ENCODE data around the gene CLPSL1.
"Not testable (repeated sequence)": the region's sequence is repeated elsewhere in the genome, so short reads cannot be mapped to it uniquely, and the experiment has no call there.

CLPSL1 gene

GRCh38 chr6:35780719-35781118, at the start of gene CLPSL1:
TSS of gene CLPSL1 (plus strand) at chr6:35781019. CDS start at chr6:35781111, 92 bp downstream.
- no peak for DNase-seq (ENCODE audit: low read depth in 2 of 2)

GRCh38 chr6:35731414-35731735, 49.4 kb upstream of the CLPSL1 start:
- DNase-seq (ENCODE audit: low read depth in 2 of 2) = peak; percentile 56 to 59

GRCh38 chr6:35731736-35732532, 48.9 kb upstream of the CLPSL1 start:
- peak; percentile 82 to 83 for DNase-seq (ENCODE audit: low read depth in 2 of 2)

GRCh38 chr6:35733633-35734032, 47.2 kb upstream of the CLPSL1 start:
- DNase-seq (ENCODE audit: low read depth in 2 of 2) = no peak

- not testable (repeated sequence) for DNase-seq (ENCODE audit: low read depth in 2 of 2)
Observed at GRCh38 chr6:35734319-35734718, 46.5 kb upstream of the CLPSL1 start.

GRCh38 chr6:35735452-35735851, 45.4 kb upstream of the CLPSL1 start:
- no peak for DNase-seq (ENCODE audit: low read depth in 2 of 2)

- DNase-seq (ENCODE audit: low read depth in 2 of 2) = no peak
Observed at GRCh38 chr6:35736253-35736894, 44.4 kb upstream of the CLPSL1 start.

GRCh38 chr6:35736982-35737412, 43.8 kb upstream of the CLPSL1 start, which contains the start of gene ARMC12:
TSS of gene ARMC12 (plus strand) at chr6:35737032. CDS start at chr6:35737109, 77 bp downstream.
- DNase-seq (ENCODE audit: low read depth in 2 of 2) = no peak

GRCh38 chr6:35737413-35738211, 43.2 kb upstream of the CLPSL1 start:
- peak; percentile 70 to 72 for DNase-seq (ENCODE audit: low read depth in 2 of 2)

- no peak for DNase-seq (ENCODE audit: low read depth in 2 of 2)
Observed at GRCh38 chr6:35739645-35740524, 40.9 kb upstream of the CLPSL1 start.

- no peak for DNase-seq (ENCODE audit: low read depth in 2 of 2)
Observed at GRCh38 chr6:35742842-35743241, 38.0 kb upstream of the CLPSL1 start.

GRCh38 chr6:35745509-35745908, 35.3 kb upstream of the CLPSL1 start:
- no peak for DNase-seq (ENCODE audit: low read depth in 2 of 2)

GRCh38 chr6:35746516-35746915, 34.3 kb upstream of the CLPSL1 start:
- DNase-seq (ENCODE audit: low read depth in 2 of 2) = no peak

- no peak for DNase-seq (ENCODE audit: low read depth in 2 of 2)
Observed at GRCh38 chr6:35747877-35748276, 32.9 kb upstream of the CLPSL1 start.

- no peak for DNase-seq (ENCODE audit: low read depth in 2 of 2)
Observed at GRCh38 chr6:35750557-35750956, 30.3 kb upstream of the CLPSL1 start.

- DNase-seq (ENCODE audit: low read depth in 2 of 2) = no peak
Observed at GRCh38 chr6:35751594-35751993, 29.2 kb upstream of the CLPSL1 start.

- no peak for DNase-seq (ENCODE audit: low read depth in 2 of 2)
Observed at GRCh38 chr6:35752330-35752729, 28.5 kb upstream of the CLPSL1 start.

GRCh38 chr6:35754452-35755277, 26.2 kb upstream of the CLPSL1 start:
- DNase-seq (ENCODE audit: low read depth in 2 of 2) = no peak

GRCh38 chr6:35755278-35755924, 25.4 kb upstream of the CLPSL1 start:
- DNase-seq (ENCODE audit: low read depth in 2 of 2) = no peak
